ENCODE measurements around the gene GPR101. TPM values are rescaled to one million over a fixed set of nuclear protein-coding genes. Genes with fewer than 3 reads are reported as not detected.

GPR101 gene
- total RNA-seq, 1 experiment from 2014 or later, result not detected

DNA sequence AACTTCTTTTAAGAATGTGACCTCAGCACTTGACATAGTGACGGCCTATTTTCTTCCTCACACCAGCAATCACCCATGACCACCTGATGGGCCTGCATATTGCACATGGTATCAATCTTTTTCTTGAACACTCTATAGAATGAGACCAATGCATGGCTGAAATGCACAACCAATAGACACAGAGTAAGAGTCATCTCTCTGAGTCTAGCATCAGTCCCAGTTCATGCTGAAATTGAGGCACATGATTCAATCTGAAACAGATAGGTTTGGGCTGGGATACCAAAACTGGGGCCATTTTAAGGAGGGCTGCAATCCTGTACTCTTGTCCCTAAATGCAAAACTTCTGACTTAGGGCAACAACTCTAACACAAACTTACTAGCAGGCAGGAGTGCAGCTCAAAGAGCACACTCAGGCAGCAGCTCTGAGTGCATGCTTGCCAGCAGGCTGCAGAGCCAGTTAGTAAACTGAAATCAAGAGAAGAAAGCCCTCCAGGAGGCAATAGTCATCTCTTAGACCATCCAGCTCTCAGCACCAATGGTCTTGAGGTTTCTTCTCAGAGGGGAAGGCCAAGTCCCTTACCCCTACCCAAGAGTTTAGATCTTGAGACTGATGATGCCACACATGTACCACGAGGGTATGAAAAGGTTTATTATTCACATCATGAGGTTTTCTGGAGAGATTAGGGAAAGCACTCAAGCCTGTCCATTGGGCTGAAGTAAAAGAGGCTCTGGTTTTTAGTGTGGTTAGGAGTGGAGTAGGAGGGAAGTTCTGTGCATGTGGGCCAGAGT lies 24.7 kb upstream of the GPR101 start:
- ChIA-PET POLR2A (no interaction called here), CTCF (no interaction called here)
- Histone ChIP-seq H3K9me3 (no peaks in the 10 kb centered on the region), H3K27me3 (replicated peaks; ENCODE audit: control insufficient read depth, insufficient read depth, low read length) (no peaks in the 10 kb centered on the region), H3K36me3 (ENCODE audit: control insufficient read depth, insufficient read depth, low read length) (no peaks in the 10 kb centered on the region), H3K4me1 (no peaks in the 10 kb centered on the region), H3K4me3 (ENCODE audit: low read depth, low read length) (no peak overlapping the region)
- intact Hi-C loops (cut with micrococcal nuclease; ENCODE audit: unreplicated experiment), result no loop called here
- TF ChIP-seq, protein P1, sequence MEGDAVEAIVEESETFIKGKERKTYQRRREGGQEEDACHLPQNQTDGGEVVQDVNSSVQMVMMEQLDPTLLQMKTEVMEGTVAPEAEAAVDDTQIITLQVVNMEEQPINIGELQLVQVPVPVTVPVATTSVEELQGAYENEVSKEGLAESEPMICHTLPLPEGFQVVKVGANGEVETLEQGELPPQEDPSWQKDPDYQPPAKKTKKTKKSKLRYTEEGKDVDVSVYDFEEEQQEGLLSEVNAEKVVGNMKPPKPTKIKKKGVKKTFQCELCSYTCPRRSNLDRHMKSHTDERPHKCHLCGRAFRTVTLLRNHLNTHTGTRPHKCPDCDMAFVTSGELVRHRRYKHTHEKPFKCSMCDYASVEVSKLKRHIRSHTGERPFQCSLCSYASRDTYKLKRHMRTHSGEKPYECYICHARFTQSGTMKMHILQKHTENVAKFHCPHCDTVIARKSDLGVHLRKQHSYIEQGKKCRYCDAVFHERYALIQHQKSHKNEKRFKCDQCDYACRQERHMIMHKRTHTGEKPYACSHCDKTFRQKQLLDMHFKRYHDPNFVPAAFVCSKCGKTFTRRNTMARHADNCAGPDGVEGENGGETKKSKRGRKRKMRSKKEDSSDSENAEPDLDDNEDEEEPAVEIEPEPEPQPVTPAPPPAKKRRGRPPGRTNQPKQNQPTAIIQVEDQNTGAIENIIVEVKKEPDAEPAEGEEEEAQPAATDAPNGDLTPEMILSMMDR (IDR thresholded peaks at IDR 0.05; ENCODE audit: insufficient read depth in 1 of 2, low read depth in 1 of 2, low read length in 1 of 2, severe bottlenecking in 1 of 2, unreplicated experiment in 1 of 2), result no peak
- H3K27me3 Mint-ChIP-seq (ENCODE audit: insufficient read depth, unreplicated experiment), result peaks cover 13% of the 10 kb centered on the region
- no peaks in the 10 kb centered on the region for H3K36me3 Mint-ChIP-seq (ENCODE audit: insufficient read depth, unreplicated experiment)
- no peaks in the 10 kb centered on the region for H3K9me3 Mint-ChIP-seq (ENCODE audit: unreplicated experiment)
- DNase-seq, result no peak
- no peak overlapping the region for H3K27ac Mint-ChIP-seq (ENCODE audit: unreplicated experiment)
- H3K4me3 Mint-ChIP-seq (ENCODE audit: unreplicated experiment), result no peak overlapping the region
- H3K4me1 Mint-ChIP-seq (ENCODE audit: low read depth, unreplicated experiment), result no peaks in the 10 kb centered on the region
- BruUV-seq (replicated peaks), result no TSS peak

DNA sequence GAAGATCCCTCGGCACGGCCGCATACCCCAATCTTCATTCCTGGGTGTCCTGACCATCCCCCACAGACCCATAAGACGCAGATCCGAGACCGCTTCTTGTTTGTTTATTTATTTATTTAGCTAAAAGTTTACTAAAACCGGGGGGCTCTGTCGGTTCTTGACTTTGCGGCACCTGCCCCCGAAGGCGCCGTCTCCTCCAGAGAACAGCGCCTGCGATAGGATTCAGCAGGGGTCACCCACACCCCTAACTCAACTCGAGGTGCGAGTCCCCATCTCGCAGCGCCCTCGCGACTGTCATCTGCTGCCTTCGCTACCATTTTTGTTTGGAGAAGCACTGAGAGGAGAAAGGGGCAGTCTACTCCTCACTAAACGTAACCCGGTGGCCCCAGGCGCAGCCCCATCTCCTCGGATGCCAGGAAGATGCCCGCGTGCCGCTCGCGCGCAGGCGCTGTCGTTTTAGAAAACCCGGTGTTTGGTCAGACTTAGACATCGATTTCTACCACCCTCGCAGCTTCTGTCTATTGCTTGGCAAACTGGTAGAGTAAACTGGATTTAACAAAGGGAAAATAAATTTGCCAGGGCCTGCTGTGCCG lies 18.9 kb upstream of the GPR101 start:
- no peaks in the 10 kb centered on the region for H3K36me3 Mint-ChIP-seq (ENCODE audit: insufficient read depth, unreplicated experiment)
- H3K27ac Mint-ChIP-seq (ENCODE audit: unreplicated experiment), result no peak overlapping the region
- no TSS peak for BruUV-seq (replicated peaks)

DNA sequence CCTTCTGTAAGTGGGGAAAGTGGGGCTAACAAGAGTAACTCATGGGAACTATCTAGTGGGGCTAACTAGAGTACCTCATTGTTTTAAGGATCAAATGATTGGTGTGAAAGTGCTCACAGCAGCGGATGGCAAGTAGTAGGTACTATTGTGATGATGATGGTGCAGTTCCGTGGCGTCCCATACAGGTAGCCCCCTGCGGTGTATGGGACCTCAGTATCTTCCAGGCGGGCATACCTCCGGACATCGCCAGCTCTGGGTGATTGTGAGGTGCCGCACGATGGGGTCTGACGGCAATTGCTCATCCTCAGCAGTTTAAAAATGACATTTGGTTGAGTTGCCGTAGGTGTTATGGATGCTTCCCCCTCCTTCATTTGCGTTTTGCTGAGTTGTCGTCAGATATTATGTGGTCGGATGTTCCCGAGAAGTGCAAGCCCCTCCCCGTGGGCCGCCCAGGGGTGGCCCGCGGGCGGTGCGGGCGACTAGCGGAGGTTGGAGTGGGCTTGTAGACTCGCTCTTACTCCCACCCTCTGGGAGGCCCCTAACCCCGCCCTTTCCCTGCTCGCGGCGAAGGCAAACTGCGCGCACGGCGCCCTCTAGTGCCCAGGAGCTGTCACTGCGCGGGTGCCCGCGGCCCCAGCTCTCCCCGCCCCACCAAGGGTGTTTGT lies 18.3 kb upstream of the GPR101 start:
- POLR2A ChIA-PET, result no interaction called here
- Mint-ChIP-seq H3K4me3 (ENCODE audit: unreplicated experiment) (peak overlapping the region; percentile 64), H3K36me3 (ENCODE audit: insufficient read depth, unreplicated experiment) (no peaks in the 10 kb centered on the region), H3K9me3 (ENCODE audit: unreplicated experiment) (no peaks in the 10 kb centered on the region), H3K27ac (ENCODE audit: unreplicated experiment) (no peak overlapping the region), H3K4me1 (ENCODE audit: low read depth, unreplicated experiment) (no peaks in the 10 kb centered on the region), H3K27me3 (ENCODE audit: insufficient read depth, unreplicated experiment) (peaks cover 17% of the 10 kb centered on the region)
- H3K4me1 ChIP-seq, result no peaks in the 10 kb centered on the region
- CTCF ChIA-PET, result interaction anchor here (1.0 kb wide), 2 partner anchors 98 to 127 kb away, joined by 3 to 5 read pairs; no protein-coding TSS in a partner anchor
- TF ChIP-seq, protein P1 (IDR thresholded peaks at IDR 0.05; ENCODE audit: insufficient read depth in 1 of 2, low read depth in 1 of 2, low read length in 1 of 2, severe bottlenecking in 1 of 2, unreplicated experiment in 1 of 2), result peak; percentile 81 to 82
- DNase-seq, result peak; percentile 50 to 70
- no peaks in the 10 kb centered on the region for H3K9me3 ChIP-seq
- H3K4me3 ChIP-seq (ENCODE audit: low read depth, low read length), result 0 out of 2 replicates have a peak overlapping the region, but pooled peaks have one; percentile 6
- no peaks in the 10 kb centered on the region for H3K27me3 ChIP-seq (replicated peaks; ENCODE audit: control insufficient read depth, insufficient read depth, low read length)
- no peaks in the 10 kb centered on the region for H3K36me3 ChIP-seq (ENCODE audit: control insufficient read depth, insufficient read depth, low read length)
- BruUV-seq (replicated peaks), result no TSS peak
- intact Hi-C loops (cut with micrococcal nuclease; ENCODE audit: unreplicated experiment), result loop anchor here (1.0 kb wide), 1 partner anchor 97 kb away; no protein-coding TSS in a partner anchor

More for the DNA sequence above, 18.9 kb upstream of the GPR101 start:
- Mint-ChIP-seq H3K4me1 (ENCODE audit: low read depth, unreplicated experiment) (no peaks in the 10 kb centered on the region), H3K9me3 (ENCODE audit: unreplicated experiment) (no peaks in the 10 kb centered on the region), H3K4me3 (ENCODE audit: unreplicated experiment) (peak overlapping the region; percentile 64), H3K27me3 (ENCODE audit: insufficient read depth, unreplicated experiment) (peaks cover 17% of the 10 kb centered on the region)
- TF ChIP-seq, protein P1 (IDR thresholded peaks at IDR 0.05; ENCODE audit: insufficient read depth in 1 of 2, low read depth in 1 of 2, low read length in 1 of 2, severe bottlenecking in 1 of 2, unreplicated experiment in 1 of 2), result no peak
- ChIA-PET POLR2A (no interaction called here), CTCF (interaction anchor here (1.0 kb wide), 2 partner anchors 99 to 127 kb away, joined by 3 to 5 read pairs; no protein-coding TSS in a partner anchor)
- Histone ChIP-seq H3K4me1 (no peaks in the 10 kb centered on the region), H3K27me3 (replicated peaks; ENCODE audit: control insufficient read depth, insufficient read depth, low read length) (no peaks in the 10 kb centered on the region), H3K36me3 (ENCODE audit: control insufficient read depth, insufficient read depth, low read length) (no peaks in the 10 kb centered on the region), H3K9me3 (no peaks in the 10 kb centered on the region), H3K4me3 (ENCODE audit: low read depth, low read length) (no peak overlapping the region)
- intact Hi-C loops (cut with micrococcal nuclease; ENCODE audit: unreplicated experiment), result loop anchor here (1.0 kb wide), 1 partner anchor 97 kb away; no protein-coding TSS in a partner anchor
- no peak for DNase-seq

Data from Caco-2 (cell line).